Thyroid gland (tissue), 4 donors: Measurements from ENCODE around the gene PRKCE.

Experiments used
- CTCF ChIP-seq, 6 experiments: fragments of 200-600 bp in 3 of 6; fragments of 450-650 bp in 3 of 6; sonication (generic) in 3 of 6; IDR thresholded peaks; one replicate each; pipeline ENCODE4 v1.5.1; 2016 to 2019; ENCODE audit warnings: antibody characterized with exemption in 6 of 6, mild to moderate bottlenecking in 2 of 6, inconsistent platforms in 1 of 6, moderate library complexity in 1 of 6
- POLR2A ChIP-seq, 2 donors: fragments of 450-650 bp; IDR thresholded peaks; one replicate each; pipeline ENCODE4 v1.6.1; 2017; ENCODE audit warnings: antibody characterized with exemption in 2 of 2, mild to moderate bottlenecking in 2 of 2, moderate library complexity in 1 of 2

- TF ChIP-seq CTCF (IDR thresholded peaks at IDR 0.05) (no peak), POLR2A (IDR thresholded peaks at IDR 0.05) (no peak)
Measured at GRCh38 chr2:46095830-46096229, 444.4 kb downstream of the PRKCE start.
